Body of pancreas (tissue), 4 donors: ENCODE results near the gene HMGB4.

ENCODE experiments used
- CTCF ChIP-seq, 7 experiments: fragments of 450-650 bp in 4 of 7; fragments of 200-600 bp in 3 of 7; sonication (generic) in 3 of 7; IDR thresholded peaks; one replicate each; pipeline ENCODE4 v1.5.1; 2016 to 2019; ENCODE audit warnings: antibody characterized with exemption in 7 of 7
- POLR2A ChIP-seq, 3 donors: fragments of 450-650 bp; IDR thresholded peaks; one replicate each; pipeline ENCODE4 v1.6.1; 2016; ENCODE audit warnings: antibody characterized with exemption in 3 of 3, mild to moderate bottlenecking in 2 of 3

DNA sequence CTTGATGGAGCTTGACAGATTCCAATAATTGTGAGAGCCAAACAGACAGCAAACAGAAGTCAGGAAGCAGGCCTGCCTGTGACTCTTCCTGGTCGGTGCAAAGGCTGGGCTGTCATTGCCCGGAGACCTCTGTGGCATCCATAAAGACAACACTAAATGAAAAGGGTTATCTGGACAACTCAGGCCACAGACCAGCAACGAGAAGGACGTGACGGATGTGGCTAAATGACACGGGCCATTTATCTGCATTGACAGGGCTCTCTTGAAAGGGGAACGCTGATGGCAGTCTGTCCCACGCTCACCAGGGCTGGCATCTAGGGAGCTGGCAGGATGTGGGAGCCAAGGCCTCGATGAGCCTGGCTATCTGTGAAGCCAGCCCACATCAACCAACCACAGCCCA is 35.0 kb downstream of the HMGB4 start:
- TF ChIP-seq POLR2A (IDR thresholded peaks at IDR 0.05) (no peak), CTCF (IDR thresholded peaks at IDR 0.05) (no peak)
